T-helper 22 cell (primary cell): ENCODE measurements around the gene SZT2.

Experiments
- DNase-seq: peaks from one replicate; pipeline ENCODE4 v3.0.0-alpha.2; 2020; ENCODE audit warnings: low read depth

Gene SZT2

DNA sequence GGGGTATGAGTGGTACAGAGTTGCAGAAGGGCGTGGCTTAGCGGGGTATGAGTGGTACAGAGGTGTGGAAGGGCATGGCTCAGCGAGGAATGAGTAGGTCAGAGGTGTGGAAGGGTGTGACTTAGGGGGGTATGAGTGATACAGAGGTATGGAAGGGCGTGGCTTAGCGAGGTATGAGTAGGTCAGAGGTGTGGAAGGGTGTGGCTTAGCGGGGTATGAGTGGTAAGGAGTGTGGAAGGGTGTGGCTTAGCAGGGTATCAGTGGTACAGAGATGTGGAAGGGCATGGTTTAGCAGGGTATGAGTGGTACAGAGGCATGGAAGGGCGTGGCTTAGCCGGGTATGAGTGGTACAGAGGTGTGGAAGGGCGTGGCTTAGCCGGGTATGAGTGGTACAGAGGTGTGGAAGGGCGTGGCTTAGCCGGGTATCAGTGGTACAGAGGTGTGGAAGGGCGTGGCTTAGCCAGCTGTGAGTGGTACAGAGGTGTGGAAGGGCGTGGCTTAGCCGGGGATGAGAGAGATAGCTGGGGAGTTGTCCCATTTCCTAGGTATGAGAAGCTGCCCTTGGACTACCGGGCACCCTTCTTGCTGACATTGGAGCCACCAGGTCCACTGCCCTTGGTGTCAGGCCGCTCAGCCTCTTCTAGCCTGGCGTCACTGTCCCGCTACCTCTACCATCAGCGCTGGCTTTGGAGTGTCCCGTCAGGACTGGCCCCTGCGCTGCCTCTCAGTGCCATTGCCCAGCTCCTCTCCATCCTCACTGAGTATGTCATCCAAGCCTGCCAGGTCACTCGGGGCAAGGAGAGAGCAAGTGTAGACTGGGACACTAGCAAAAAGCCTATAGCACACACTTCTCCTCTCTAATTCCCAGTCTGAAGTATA, 34.2 kb downstream of the SZT2 start:
- no peak for DNase-seq

DNA sequence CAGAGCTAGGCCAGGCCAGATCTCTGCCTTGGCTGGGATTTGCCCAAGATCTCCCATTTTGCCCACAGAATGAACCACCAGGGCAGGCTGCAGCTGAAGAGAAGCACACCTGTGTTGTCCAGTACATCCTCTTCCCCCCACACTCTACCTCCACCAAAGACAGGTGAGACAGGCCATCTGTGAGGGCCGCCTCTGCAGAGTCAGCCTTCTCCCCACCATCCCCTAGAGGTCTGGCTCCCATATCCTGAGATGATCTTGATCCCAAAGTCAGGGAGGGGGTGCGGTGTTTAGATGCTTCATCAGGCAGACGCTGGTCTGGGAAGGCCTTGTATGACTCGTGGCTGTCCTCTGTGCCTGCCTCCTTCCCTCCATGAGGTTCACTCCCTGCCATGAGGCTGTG, 35.3 kb downstream of the SZT2 start:
- no peak for DNase-seq

DNA sequence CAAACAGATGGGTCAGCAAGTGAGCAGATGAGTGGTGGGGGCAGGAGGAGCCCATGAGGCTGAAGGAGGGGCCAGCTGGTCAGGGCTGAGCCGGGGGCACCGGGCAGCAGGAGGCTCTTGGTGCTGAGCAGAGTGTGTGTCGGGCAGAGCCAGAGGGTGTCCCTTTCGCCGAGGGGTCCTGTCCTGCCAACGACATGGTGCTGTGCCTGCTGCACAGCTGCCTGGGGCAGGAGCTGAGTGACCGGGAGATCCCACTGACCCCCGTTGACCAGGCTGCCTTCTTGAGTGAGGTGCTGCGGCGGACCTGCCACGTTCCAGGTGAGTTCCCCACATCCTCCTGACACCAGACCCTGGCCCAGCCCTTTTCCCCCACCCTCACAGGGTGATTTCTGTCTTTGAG, 36.5 kb downstream of the SZT2 start:
- DNase-seq, result no peak

DNA sequence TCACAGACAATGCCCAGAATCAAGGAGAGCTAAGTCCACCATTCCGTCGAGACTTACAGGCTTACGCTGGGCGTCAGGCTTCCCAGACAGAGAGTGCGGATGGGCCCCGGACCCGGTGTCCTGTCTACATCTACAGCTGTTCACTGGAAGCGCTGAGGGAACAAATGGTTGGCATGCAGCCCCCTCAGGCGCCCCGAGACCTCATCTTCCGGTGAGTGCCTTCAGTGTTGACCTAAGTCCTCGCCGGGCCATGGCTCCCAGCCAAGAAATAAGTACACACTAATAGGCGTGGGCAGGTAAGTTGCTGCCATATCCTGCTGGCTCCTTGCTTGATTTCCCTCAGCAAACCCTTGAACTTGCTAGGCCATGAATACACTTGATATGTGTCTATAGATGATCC, 37.8 kb downstream of the SZT2 start:
- no peak for DNase-seq

GRCh38 chr1:43427941-43428340, 38.2 kb downstream of the SZT2 start:
- DNase-seq, result no peak

DNA sequence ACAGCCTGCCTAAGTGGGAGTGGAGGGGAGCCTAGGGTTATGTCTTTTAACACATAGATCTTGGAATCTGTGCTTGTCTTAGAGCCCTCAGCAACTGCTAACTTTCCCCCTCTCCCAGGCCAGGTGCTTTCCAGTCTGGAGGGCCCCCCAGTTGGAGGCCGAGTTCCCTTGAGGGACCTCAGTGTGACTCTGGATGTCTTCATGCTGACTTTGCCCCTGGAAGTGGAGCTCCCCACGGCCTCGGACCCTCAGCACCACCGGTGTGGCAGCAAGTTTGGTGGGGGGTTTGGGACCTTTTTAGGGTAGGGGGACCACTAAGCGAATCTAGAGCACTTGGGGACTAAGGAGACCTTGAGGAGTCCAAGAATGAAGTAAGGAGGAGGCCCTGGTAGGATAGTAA, 41.1 kb downstream of the SZT2 start:
- no peak for DNase-seq

DNA sequence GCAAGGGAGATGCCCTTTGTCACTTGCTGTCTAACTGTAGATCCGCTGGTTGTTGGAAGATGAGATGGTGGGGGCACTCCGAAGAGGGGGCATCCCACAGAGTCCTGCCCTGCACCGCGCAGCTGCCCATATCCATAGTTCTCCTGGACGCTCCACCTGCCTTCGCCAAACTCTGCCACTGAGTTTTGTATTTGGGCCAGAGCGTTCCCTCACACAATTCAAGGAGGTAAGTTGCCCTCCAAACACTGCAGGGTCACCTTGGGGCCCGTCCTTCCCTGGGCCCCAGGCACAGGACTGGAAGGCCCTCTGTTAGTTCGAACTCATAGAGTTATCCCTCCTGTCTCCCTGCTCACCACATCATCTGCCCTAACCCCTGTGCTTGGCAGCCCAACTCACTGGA, 42.0 kb downstream of the SZT2 start:
- DNase-seq, result no peak

DNA sequence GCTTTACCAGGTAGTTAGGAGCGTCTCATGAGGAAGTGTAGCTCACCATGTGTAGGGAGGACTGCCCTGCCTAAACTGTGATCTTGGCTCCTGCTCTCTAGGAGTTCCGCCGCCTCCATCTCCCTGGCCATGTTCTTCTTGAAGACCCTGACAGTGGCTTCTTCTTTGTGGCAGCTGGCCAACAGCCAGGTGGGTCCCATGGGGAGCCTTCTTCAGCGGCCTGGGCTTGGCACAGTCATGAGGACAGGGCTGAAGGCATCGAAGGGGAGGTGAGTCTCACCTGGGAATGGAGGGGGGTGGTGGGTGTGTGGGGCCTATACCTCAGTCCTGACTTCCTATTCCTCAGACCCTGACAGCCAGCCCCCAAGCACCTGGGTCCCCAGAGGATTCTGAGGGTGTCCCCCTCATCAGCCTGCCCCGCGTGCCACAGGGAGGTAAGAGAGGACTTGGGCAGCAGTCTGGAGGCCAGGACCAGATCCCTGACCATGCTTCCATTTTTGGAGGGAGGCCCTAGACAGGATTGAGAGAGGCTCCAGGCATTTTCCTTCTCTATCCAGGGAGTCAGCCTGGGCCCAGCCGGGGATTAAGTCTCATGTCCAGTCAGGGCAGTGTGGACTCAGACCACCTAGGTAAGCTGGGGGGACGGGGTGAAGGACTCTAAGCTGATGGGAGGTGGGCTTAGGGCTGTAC, 42.6 kb downstream of the SZT2 start:
- DNase-seq, result no peak

GRCh38 chr1:43432907-43433306, 43.2 kb downstream of the SZT2 start:
- DNase-seq, result no peak

DNA sequence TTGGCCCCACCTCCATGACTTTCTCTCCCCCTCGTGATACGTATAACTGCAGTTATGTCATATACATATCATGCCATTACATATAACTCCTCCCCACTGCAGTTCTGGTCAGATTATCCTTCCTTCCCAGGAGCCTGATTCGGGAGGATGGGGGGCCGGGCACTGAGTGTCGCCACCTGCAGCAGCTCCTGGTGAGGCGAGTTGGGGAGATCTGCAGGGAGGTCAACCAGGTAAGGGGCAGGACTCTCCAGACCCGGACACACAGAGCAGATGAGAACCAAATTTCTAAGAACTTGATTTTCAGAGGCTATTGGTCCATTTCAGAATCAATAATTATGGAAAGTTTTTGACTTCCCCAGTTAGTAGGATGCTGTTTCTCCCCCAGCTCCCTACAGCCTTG, 44.6 kb downstream of the SZT2 start:
- no peak for DNase-seq

DNA sequence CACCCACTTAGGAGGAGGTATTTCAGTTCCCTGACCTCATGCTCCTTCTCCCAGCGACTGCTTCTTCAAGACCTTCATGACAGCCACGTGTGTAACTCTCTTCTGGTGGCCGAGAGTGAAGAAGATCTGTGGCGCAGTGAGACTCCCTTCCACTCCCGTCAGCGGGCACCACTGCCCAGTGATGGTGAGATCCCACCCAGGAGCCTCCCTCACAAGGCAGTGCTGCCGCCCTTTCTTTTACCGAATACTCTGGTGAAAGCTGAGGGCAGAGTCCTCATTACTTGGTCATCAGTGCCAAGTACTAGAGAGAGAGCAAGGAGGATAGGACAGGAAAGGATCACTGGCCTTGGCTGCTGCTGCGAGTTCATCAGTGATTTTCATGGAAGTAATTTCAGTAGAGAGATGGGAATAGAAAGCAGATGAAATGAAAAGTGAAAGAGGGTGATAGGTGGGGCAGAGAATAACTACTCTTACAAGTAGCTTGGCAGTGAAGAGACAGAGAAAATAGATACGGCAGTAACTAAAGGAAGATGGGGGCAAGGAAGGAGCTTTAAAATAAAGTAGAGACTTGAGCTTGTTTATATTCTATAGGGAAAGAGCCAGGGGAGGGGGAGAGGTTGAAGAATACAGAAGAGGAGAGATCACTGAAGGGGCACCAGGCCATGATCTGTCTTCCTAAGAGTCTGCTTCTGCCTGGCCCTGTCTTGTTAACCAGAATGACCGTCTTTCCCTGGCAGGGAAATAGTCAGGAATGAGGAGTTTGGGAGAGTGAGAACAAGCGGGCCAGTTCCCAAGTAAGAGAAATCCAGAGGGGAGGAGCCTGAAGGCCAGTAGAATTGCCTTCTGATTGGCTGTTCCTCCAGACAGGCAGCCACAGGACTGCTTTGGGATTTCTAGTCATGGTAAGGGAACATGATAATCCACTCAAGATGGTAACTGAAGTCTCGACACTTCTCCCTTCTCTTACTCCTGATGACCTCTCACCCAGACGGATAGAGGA, 45.7 kb downstream of the SZT2 start:
- no peak for DNase-seq

DNA sequence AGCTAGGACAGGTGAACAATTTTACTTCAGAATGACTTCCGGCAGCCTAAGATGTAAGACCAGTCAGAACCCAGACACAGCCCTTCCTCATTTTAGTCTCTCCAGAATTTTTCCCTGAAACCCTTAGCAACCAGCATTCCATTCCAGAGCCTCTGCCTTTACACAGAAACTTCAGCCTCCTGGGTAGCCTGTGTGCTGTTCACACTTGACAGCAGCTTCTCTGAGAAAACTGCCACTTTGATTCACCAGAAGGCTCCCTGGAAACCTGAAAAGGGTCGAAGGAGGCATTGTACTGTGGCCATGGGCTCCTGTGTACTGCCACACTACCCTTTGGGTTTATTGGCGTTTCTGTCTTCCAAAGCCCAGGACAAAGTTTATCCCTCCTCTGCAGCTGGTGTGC, 46.7 kb downstream of the SZT2 start:
- no peak for DNase-seq

DNA sequence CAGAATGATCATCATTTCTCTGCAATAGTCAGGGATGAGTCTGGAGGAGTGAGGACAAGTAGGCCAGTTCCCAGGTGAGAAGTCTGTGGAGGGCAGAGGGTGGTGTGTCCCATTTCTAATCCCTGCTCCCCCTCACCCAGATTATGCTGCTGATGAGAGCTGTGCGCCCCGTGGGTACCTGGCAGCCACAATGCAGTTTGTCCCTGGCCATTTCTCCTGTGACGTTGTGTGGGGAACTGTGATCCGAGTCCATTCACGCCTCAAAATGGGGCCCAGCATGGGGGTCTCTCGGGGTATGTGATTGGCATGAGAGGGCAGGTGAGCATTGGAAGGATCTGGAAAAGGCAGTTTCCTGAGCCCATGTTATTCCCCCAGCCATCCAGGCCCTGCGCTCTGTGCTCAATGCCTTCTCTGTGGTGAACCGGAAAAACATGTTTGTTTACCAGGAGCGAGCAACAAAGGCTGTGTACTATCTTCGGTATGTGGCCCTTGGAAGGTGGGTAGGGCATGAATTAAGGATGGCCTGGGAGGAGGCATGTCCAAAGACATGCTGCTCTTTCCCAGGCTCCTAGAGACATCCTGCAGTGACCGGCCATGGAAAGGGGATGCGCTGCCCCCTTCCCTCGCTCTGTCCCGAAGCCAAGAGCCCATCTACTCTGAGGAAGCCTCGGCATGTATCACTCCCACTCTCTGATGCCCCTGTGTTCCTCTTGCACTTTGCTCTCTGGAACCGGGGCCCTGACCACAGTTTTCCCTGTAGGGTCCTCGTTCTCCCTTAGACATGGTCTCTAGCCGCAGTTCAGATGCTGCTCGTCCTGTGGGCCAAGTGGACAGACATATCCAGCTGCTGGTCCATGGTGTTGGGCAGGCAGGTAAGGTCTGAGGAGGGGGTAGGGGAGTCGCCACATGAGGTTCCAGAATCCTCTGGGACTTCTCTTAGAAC, 47.6 kb downstream of the SZT2 start:
- no peak for DNase-seq

DNA sequence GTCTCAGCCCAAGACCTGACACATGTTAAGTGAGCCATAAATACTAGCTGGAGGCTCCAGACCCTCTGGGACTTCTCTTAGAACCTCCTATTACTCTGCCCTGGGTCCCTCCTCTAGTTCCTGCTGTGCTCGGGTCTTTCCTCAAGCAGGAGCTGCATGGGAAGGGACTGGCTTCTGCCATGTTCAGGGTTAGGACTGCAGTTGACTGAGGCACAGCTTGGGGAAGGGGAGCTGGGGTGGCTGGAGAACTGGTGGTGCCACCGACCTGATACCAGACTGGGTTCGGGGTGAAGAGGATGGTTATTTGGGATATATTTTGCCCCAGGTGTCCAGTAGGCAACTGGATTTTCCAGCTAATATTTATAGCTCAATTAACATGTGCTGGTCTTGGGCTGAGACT, 48.3 kb downstream of the SZT2 start:
- DNase-seq, result no peak

DNA sequence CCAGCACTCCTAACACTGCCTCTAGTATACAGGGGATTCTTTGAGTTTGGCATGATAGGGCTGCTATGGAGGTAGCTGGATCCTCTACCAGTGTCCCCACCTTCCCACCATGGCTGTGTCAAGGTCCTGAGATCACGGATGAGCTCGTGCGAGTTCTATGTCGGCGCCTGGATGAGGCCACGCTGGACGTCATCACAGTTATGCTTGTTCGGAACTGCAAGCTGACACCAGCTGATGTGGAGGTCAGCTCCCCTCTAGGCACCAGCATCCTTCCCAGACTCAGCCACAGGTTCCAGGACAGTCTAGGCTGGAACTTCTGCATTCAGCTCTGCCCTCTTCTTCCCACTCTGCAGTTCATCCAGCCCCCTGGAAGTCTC, 48.9 kb downstream of the SZT2 start:
- DNase-seq, result no peak

- no peak for DNase-seq
Measured at GRCh38 chr1:43438953-43439581, 49.4 kb downstream of the SZT2 start.

- no peak for DNase-seq
Measured at GRCh38 chr1:43439781-43440180, 50.1 kb downstream of the SZT2 start.

DNA sequence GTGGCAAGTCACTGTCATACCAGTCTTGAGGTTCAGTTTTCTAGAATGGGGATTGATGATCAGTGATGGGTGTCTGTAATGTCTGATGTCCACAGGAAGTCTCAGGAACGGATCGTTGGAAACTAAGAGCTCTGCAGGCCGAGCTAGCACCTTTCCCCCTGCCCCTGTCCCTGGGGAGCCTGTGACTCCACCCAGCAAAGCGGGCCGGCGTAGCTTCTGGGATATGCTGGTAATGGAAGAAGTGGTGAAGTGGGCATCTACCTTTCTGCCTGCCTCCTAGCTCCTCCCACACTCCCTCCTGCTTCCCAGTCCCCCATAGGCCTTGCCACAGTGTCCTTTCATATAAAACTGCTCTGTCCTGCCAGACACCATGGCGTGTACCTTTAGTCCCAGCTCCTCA, 50.7 kb downstream of the SZT2 start:
- DNase-seq, result no peak

- no peak for DNase-seq
Measured at GRCh38 chr1:43441166-43441893, 51.6 kb downstream of the SZT2 start.
